GM21529 (cell line): ENCODE measurements around the gene VASH1.

Experiments used
- ATAC-seq: cut with Tn5 transposase; IDR thresholded peaks from one replicate; pipeline ENCODE4 v1.9.1; 2021; ENCODE audit not compliant: unreplicated experiment

Gene VASH1

GRCh38 chr14:76770521-76771436, 9.5 kb downstream of the VASH1 start:
- ATAC-seq = no peak

DNA sequence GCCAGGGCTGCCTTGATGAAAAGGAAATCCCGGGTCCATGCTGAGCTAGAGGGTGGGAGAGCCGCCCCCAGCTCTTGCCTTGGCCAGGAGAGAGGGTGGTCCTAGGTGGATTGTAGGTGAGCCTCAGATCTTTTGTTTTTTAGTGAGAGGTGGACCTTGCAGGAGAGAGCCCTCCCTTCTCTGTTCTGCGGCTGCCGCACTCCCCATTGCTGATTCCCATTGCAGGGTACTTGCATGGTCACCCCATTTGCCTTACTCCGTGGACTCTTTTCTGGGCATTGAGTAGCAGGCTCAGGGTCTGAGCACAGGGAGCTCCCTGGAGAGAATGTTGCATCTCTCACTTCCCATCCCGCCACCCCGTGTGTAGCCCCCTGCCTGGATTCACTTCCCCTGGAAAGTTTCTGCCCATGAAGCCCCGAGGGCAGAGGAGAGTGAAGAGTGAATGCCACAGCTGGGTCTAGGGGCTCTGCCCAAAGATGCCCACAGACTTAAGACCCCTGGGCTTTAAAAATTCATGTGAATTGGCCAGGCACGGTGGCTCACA, 10.2 kb downstream of the VASH1 start:
- ATAC-seq = no peak

DNA sequence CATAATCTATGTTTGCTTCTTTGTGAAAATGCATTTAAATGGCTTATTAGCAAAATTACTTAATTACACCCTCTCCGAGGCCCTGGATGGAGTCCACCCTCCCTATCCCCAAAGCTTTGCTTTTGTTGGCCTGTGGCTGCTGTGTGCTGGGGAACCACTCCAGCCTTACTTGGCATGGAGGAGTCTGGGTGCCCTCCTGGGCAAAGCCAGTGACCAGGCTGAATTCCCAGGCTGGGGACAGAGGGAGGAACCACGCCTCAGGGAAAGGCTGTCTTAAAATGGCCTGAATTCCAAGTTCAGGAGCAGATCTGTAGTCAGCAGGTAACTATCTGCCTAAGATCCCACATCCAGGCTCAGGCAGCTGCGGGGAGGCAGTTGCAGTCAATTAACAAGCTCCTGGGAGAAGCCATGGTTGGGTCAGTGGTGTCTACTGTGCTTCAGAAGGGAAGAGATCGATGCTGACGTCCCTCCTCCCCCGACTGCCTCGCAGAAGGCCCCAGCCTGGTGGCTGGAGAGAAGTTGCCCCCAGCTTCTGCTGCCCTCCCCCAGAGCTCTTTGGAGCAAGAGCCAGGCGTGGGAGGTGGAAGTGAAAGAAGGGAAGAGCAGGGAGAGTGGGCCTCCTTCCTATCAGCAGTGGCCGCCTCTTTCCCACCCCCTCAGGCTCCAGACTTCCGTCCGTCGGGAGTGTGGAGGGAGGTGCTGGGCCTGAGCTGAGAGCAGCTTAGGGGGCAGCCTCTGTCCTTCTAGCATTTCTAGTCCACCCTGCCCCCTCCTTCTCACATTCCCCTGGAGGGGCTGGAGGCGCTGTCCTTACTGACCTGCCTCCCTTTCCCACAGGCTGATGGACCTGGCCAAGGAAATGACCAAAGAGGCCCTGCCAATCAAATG, 11.3 kb downstream of the VASH1 start:
- no peak for ATAC-seq

DNA sequence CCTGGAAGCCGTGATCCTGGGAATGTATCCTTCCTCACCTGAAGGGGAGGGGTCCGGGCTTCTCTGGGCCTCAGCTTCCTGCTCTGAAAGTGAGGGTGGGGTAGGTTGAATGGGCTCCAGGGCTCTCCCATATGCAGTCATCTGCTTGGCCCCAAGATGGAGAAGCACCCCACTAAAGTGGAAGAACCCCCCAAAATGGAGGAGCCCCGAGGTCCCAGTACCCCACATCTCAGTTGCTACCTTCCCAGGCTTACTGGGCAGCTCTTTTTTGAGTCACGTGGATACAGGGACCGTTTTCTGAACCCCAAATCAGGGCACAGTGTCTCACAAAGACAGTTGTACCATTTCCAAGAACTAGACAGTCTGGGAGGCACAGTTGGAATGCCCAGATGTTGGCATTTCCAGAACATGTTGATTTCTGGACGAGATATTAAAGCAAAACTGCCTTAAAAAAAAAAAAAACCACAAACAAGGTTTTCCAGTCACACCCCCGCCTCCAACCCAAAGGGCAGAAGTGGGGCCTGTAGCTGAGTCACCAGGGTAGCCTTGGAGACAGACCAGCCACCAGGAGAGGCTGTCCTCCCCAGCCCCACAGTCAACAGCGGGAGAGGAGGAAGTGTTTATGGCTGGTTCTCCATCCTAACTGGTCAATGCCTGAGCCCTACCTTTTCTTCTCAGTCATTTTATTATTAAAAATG, 12.1 kb downstream of the VASH1 start:
- ATAC-seq = no peak

- ATAC-seq = no peak
Measured at GRCh38 chr14:76773956-76774820, 12.9 kb downstream of the VASH1 start.

GRCh38 chr14:76774821-76775694, 13.8 kb downstream of the VASH1 start:
- ATAC-seq = no peak

GRCh38 chr14:76775695-76776427, 14.6 kb downstream of the VASH1 start:
- no peak for ATAC-seq

DNA sequence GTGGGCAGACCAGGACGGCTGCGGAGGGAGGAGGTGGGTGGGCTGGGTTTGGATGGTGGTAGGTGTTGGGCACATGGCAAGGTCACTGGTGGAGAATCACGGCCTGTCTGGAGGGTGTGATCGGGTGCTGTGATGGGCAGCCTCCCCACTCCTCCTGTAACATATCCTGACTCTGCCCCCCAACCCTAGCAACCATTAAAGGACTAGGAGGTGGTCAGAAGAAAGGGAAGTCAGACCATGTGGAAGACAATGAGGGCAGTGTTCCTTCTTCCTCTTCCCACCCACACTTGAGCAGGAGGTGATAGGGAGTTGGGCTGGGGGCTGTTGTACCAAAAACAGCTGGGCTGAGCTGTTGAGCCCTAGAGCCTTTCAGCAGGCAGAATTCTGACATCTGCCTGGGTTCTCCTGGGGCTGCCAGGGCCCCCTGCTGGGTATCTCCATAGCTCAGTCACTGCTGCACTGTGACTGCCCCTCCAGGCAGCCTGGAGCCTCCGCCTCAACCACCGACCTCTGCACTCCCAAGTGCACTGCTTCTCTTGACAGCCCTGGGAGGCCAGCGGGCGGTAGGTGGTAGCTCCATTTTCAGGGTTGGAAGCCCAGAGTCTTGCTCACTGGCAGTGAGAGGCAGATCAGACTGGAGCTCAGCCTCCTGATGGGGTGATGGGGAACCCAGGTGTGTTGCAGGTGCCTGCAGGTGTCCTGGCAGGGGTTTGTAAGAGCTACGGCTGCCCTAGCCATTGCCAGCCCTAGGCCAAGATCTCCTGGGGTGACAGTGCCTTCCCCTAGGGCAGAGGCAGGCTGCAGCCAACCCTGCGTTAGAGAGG, 15.4 kb downstream of the VASH1 start:
- ATAC-seq = no peak

DNA sequence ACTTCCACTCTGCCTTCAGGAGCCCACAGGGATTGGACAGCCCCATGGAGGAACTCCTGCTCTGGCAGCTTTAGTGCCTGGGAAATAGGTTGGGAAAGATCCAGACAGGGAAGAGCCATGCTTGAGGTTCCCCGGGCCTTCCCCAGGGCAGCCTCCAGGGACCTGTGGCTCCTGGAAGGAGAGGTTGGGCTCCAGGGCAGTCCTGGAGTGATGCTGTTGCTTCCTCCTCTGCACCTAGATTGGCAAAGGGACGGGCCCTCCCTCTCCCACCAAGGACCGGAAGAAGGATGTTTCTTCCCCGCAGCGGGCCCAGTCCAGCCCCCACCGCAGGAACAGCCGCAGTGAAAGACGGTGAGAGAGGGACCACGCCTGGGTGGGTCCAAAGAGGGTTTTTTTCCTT, 16.5 kb downstream of the VASH1 start:
- ATAC-seq = no peak

DNA sequence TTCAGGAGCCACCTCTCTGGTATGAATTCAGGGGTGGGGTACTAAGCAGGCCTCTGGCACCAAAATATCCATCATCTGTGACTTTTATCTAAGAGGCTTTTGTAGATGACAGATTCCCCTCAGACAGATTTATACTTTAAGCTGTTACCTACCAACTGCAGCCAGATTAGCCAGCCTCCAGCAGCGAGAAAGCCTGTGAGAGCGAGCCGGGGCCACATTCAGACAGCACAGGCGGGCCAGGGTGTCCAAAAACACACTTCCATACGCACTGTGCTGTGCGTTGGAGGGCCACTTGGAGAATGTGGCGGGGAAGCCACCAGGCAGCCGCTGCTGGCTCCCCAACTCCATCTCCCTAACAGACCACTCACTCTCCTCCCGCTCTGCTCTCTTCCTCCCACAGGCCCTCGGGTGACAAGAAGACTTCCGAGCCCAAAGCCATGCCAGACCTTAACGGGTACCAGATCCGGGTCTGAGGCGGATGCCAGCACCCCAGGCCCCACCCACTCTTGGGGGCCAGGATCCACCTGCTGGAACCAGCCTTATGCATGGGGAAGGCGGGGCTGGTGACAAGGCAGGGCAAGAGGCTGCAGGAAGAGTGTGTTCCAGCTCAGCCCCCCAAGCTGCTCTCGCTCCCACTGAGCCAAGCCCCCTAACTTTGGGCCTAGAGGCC, 17.4 kb downstream of the VASH1 start:
- ATAC-seq = no peak

DNA sequence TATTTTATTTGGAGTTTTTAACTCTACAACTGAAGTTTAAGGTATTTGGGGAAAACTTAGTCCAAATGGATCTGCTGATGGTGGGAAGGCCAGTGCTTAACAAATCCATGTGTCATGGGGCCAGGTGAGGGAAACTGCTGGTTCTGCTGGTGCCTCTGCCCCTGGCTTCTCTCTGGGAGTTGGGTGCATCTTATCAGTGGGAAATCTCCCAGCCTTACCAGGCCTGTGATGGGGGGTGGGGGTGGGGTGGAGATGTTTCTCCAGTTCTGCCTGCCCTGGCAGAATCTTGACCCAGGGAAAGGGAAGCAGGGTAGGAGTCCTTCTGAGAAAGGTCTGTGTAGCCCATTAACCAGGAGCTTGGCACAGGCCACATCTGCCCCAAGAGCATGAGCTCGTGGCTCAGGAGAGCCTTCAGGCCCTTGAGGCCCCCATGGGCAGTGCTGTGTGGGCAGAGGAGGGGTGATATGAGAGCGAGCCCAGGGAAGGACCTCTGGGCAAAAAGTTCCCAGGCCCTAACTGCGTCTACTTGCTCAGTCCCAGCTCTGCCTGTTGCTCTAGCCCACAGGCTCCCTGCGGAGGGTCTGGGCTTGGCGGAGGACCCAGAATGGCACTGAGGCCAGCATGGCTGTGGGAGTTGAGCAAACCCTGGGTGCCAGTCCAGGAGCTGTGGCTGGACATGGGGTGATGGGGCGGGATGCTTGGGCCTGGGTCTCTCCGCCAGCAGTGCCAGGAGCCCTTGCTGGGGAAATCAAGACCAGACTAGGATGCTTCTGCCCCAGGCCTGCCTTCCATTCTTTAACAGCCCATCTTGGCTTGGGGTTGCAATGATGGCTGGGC, 18.2 kb downstream of the VASH1 start:
- no peak for ATAC-seq

DNA sequence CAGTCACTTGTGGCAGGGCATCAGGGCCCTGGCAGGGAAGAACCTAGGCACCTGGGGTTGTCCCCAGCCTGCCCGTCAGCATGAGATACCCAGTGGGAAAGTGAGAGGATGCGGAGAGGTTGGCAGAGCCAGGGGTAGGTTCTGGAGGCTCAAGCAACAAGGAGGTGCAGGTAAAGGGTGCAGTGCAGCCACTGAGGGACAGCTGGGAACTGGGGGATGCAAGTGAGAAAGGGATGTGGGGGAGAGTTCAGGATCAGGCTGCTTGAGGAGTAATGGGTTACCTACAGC, 18.7 kb downstream of the VASH1 start:
- ATAC-seq = no peak

DNA sequence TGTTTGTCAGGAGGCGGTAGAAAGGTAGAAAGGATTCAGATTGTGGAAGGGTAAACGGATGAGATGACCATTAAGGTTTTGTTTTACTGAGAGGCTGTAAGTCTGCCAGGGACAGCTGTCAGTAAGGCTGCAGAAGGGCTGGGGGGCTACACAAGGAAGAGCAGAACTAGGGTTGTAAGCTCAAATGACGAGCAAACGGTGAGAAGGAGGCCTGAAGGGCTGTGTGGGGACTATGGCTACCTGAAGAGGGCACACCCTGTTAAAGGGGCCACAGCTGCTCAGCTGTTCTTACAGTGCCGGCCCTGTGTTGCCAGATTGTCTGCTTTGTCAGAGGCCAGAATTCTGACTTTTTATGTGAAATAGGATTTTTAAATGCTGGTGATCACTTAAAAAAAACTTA, 19.1 kb downstream of the VASH1 start:
- no peak for ATAC-seq

- no peak for ATAC-seq
Measured at GRCh38 chr14:76780875-76781647, 19.8 kb downstream of the VASH1 start.

GRCh38 chr14:76781648-76782051, 20.4 kb downstream of the VASH1 start:
- no peak for ATAC-seq
